GM21390 (cell line): ENCODE results near the gene NISCH.
"Not testable (repeated sequence)": the region's sequence is repeated elsewhere in the genome, so short reads cannot be mapped to it uniquely, and the experiment has no call there.

Experiments
- ATAC-seq: cut with Tn5 transposase; IDR thresholded peaks from one replicate; pipeline ENCODE4 v1.9.1; 2021; ENCODE audit not compliant: unreplicated experiment

NISCH gene

GRCh38 chr3:52524752-52525679, 69.6 kb downstream of the NISCH start:
- no peak for ATAC-seq

GRCh38 chr3:52525680-52526561, 70.5 kb downstream of the NISCH start:
- ATAC-seq, result no peak

- not testable (repeated sequence) for ATAC-seq
These were observed 71.3 kb downstream of the NISCH start for GRCh38 chr3:52526671-52527038.

DNA sequence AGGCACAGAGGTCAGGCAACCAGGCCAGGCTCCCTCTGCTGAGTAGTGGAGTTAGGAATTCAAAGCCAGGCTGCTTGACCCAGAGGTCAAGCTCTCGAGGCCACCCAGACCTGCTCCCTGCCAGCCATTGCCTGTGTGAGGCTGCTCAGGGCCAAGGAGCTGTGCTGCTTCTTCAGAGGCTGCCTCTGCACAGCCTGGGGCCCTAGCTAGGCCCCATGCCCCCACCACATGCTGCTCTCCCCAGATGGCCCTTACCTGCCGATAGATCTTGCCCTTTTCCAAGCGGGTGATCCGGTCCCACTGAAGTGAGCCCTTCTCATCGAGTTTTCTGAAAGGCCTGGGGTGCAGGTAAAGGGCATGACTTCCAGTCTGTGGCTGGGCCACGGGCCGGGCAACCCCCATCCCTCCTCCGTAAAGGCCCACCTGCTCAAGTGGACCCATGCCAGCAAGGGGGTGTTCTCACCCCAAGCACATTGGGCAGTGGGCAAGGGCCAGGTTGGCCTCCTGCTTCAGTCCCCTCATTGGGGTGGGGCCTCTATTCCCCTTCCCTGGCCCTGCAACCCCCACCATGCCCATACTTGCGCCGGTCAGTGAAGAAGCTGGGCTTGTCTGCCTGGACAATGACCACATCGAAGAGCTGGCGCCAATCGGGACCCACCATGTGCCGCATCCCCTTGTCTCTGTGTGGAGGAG, 71.8 kb downstream of the NISCH start:
- no peak for ATAC-seq

- ATAC-seq, result no peak
These were observed 72.6 kb downstream of the NISCH start for GRCh38 chr3:52527732-52528585.

DNA sequence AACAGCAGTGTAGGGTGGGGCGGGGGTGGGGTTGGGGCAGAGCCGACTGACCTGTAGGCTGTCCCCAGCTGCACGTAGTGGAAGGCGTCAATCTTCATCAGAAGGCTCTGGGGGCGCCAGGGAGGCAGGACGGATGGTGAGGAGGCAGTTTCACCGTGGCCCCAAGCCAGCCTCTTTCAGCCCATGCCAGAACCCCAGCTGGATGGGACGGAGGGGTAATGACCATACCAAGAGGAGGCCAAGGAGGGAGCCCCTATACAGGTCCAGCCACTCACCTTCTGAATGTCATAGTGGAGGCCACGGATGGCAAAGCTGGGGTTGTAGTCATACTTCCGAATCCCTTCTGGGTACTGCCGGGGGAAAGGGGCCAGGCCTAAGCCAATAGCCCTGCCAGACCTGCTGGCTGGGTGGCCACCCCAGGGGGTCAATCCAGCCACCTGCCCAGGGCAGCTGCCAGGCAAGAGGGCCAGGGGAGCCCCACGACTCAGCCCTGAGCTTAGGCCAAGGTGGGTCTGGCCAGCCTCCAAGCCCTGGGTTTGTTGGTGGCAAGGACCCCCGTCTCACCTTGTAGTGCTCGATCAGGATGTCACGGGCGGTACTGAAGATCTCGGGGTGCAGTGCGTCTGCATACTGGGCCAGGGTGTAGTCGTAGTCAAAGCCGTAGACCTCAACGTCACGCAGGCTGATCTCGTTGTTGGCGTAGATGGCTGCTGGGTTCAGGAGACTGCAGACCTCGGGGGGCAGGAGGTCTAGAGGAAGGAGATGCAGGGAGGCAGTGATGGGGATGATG, 73.4 kb downstream of the NISCH start:
- ATAC-seq, result no peak

DNA sequence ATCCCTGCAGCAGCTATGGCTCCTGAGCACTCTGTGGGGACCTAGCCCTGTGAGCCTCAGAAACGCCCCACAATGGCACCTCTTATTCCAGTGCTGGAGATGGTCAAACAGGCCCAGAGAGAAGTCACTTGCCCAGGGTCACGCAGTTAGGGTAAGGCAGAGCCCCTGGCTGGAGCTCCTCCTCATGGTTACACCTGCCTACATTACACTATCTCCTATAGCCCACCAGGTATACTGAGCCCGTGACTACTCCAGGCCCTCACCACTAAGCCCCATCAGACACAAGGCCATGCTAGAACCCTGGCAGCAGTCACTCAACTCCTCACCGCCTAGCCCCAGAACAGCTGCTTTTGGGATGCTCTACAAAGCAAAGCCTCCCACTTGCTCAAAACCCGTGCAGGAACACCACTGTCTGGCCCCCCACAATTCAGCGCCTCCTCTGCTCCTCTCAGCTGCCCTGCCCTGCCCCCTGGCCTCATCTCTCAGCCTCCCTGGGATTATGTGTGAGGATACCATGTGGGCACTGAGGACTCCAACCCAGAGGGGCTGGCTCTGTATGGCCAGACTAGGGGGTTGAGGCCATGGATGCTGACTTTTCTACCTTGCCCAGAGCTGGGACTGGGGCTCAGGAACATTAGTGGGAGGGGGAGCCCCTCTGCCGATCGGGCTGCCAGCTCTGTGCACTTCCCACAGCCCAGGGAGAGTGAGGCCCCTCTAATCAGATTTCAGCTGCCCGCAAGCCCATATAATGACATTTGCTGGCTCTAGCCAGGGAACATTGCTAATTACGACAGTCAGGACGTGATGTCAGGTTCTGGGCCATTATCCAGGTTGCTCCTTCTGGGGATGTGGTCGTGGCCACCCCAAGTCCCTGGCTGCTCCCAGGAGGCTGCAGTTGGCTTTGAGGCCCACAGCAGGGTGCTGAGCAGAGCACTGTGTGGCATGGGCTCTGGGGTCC, 74.3 kb downstream of the NISCH start:
- ATAC-seq, result no peak

DNA sequence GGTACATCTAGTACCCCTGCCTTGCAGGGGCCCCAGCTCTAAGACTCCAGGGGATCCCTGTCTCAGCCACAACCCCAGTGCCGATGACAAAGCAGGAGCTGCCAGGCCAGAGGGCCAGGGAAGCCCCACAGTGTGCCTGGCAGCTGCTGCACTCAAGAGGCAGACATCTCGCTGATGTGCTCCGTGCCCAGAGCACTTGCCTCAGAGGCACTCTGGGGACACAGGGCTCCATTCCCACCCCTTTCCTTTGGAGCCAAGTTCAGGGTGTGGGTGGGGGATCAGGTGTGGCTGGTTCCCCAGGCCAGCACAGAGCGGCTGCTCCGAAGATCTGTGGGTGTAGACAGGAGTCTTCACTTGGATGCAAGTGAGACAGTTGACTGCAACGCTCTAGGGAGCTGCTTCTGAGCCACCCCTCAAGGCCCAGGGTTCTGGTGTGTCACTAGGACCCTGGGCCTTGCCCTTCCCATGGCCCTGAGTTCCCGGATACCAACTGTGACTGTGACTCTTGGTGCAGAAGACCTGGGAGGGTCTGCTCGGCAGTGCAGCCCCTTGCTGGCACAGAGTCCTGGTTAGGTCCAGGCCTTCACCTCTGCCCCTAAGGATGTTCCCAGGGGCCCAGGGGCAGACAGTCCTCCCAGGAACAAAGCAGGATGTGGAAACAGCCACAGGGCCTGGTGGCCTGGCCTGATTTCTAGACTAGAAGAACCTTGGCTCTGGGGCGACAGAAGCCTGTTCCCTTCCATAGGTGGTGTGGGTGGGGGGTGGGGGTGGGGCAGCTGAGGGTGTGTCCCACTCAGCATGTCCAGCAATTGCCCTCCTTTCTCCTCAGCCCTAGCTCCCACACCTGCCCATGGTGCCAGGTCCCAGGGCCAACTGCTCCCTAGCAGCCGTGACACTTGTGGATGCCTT, 75.8 kb downstream of the NISCH start:
- ATAC-seq, result no peak

- no peak for ATAC-seq
These were observed 76.6 kb downstream of the NISCH start for GRCh38 chr3:52531860-52532516.

GRCh38 chr3:52532517-52532837, 77.1 kb downstream of the NISCH start:
- ATAC-seq, result no peak

DNA sequence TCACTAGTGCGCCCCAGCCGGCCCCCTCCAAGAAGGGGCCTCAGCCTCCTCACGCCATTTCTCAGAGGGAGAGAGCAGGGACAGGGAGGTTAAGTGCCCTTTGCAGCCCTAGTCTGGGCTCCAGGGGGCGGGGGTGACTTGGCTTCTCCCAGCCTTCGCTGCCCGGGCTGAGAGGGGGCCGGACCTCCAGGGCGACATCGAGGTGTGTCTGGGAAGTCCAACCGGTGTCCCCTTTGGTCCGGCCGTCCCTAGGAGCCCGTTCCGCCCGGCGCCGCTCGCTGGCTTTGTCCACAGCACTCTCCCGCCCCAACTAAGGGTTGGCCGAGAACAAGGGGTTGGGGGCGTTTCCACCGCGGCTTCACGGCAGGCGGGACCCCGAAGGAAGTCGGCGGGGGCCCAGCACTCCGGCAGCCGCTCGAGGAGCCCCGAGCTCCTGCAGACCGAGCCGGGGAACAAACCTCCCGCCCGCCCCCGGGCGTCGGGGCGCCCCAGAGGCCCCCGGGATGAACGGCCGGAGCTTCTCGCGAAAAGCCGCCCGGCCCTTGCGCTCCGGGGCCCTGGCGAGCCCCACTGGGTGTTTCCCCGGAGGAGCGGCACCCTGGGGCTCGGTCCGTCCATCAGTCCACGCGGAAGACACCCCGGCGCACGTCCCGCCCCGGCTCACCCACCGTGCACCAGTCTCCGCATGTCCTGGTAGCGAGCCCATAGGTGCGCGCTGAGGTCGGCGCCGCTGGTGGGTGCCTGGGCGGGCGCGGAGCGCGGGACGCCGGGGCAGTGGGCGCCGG, 77.6 kb downstream of the NISCH start:
- no peak for ATAC-seq

DNA sequence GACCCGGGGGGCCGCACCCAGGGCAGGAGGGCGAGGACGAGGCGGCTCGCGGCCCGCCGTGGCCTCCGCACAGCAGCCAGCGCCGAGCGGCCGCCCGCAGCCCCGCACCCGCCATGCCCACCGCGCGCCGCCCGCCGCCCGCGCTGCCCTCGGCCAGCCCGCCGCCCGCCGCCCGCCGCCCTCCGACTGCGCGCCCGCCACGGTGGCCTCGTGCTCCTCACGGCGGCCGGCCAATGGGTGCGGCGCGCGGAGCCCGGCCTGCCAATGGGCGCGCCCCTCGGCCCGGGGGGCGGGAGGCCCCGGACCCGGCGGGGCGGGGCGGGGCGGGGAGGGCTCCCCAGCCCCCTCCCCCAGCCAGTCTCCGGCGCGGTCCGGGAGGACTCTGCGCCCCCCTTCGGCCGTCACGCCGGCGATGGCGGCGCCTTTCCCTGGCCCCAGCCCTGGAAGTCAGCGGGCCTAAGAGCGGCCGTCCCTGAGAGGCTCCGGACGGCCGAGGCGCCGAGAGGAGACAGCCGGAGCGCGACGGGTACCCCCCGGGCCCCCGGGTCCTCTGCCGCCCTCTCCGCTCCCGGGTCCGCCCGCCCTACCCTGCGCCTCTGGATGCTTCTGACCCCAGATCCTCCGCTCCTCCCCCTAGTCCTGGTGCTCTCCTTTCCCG, 78.3 kb downstream of the NISCH start, which contains the start of gene NT5DC2:
Gene NT5DC2 (minus strand): TSS at position 235 of the 658 bp plus-strand sequence. CDS start 120 bp downstream, at position 115.
- peak; percentile 30 for ATAC-seq

- ATAC-seq, result no peak
These were observed 79.1 kb downstream of the NISCH start for GRCh38 chr3:52534281-52535183.

DNA sequence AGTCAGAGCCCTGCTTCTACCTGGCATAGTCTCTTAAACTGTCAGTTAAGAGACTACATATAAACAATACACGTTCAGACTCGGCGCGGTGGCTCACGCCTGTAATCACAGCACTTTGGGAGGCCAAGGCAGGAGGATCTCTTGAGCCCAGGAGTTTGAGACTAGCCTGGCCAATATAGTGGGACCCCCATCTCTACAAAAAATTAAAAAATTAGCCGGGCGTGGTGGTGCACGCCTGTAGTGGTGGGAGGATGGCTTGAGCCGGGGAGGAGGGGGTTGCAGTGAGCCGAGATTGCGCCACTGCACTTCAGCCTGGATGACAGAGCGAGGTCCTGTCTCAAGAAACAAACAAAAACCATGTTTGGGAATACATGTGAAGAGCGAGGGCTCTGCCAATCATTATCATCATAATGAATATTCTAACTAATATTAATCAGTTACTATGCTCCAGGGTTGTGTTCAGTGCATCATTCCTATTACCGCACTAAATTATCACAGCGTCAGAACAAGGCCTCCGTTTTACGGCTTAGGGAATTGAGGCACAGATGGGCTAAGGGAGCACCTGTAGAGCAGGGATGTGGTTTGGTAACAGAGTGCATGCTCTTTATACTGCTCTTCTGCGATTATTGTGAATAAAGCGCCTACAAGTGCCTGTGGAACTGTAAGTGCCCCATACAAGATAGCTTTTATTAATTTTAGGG, 80.2 kb downstream of the NISCH start:
- ATAC-seq, result no peak
